Measurements from ENCODE around the gene DNAH8.

The DNAH8 gene

DNA sequence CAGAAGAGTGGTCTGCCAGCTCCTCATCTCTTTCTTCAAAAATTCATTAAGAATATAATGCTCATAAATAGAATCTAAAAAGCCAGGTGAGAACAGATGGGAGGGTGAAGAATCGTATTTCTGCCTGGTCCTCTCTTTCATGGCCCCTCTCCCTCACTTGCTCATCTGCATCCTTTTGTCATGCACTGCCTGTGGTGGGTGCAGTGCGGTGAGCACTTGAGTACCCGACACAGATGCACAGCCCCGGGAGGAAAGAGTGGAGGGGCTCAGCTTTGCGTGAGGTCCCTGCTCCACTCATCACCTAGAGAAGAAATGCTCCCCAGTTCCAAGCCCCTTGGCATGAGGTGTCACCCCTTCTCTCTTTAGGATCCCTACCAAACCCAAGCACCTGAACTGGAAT lies 275.4 kb downstream of the DNAH8 start:
- H3K27ac Mint-ChIP-seq = no peak overlapping the region
- H3K36me3 Mint-ChIP-seq = no peaks in the 10 kb centered on the region
- no peak overlapping the region for H3K4me3 Mint-ChIP-seq
- H3K27me3 Mint-ChIP-seq = peaks cover 3% of the 10 kb centered on the region
- H3K4me1 Mint-ChIP-seq = no peaks in the 10 kb centered on the region
- H3K9me3 Mint-ChIP-seq = no peaks in the 10 kb centered on the region

GRCh38 chr6:38996676-38997075 lies 281.6 kb downstream of the DNAH8 start:
- Mint-ChIP-seq H3K4me1 (no peaks in the 10 kb centered on the region), H3K9me3 (no peaks in the 10 kb centered on the region), H3K4me3 (no peak overlapping the region), H3K36me3 (no peaks in the 10 kb centered on the region), H3K27ac (no peak overlapping the region), H3K27me3 (peaks cover 15% of the 10 kb centered on the region)

DNA sequence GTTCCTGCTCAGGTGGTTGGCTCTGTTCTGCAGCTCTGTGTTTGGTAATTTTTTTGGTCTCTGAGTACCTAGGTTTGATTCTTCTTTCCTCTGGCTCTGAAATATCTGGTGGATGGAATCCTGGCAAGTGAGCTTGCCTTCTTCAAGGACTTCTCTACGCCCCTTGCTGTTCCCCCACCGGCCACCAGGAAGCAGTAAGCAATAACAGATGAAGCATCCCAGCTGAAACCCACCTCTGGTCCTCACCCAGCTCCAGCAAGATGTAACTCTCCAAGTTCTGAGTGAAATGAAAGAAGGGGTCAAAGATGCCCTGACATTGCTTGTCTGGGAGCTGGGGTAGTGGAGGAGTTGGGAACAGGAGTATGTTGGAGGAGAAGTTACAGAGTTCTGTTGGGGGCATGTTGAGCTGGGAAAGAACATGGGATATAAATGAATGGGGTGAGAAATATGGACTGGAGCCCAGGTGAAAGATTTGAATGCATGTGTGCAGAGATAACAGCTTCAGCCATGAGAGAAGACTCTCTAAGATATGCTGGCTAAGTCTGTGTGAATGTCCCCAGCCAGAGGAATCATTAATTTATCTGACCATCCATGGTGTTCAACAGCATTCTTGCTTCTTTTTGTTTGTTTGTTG lies 282.1 kb downstream of the DNAH8 start:
- Mint-ChIP-seq H3K4me3 (no peak overlapping the region), H3K27me3 (peaks cover 19% of the 10 kb centered on the region), H3K27ac (no peak overlapping the region), H3K9me3 (no peaks in the 10 kb centered on the region), H3K4me1 (no peaks in the 10 kb centered on the region), H3K36me3 (no peaks in the 10 kb centered on the region)

DNA sequence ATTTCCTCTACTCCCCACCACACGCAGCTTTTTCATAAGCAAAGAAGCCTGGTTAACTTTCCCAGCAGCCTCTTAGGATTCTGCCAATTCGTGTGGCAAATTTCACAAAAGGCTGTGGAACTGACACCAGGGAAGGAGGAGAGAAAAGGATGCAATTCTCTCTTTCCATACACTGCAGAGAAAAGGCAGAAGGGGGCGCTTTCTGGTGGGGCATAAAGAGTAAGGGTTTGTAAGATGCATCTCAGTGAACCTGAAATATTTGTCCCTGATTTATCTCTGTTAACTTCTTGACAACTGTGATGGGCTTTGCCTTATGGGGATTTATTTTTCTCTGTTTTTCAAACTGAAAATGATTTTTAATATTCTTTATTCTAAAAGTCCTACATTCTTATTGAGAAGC lies 288.0 kb downstream of the DNAH8 start:
- H3K4me3 Mint-ChIP-seq = no peak overlapping the region
- peaks cover 21% of the 10 kb centered on the region for H3K27me3 Mint-ChIP-seq
- no peaks in the 10 kb centered on the region for H3K4me1 Mint-ChIP-seq
- H3K27ac Mint-ChIP-seq = no peak overlapping the region
- H3K36me3 Mint-ChIP-seq = no peaks in the 10 kb centered on the region
- no peaks in the 10 kb centered on the region for H3K9me3 Mint-ChIP-seq

- H3K27me3 Mint-ChIP-seq = peaks cover 23% of the 10 kb centered on the region
- no peaks in the 10 kb centered on the region for H3K36me3 Mint-ChIP-seq
- no peaks in the 10 kb centered on the region for H3K9me3 Mint-ChIP-seq
- H3K27ac Mint-ChIP-seq = no peak overlapping the region
- H3K4me1 Mint-ChIP-seq = no peaks in the 10 kb centered on the region
- H3K4me3 Mint-ChIP-seq = no peak overlapping the region
Measured at GRCh38 chr6:39003492-39003891, 288.4 kb downstream of the DNAH8 start.

DNA sequence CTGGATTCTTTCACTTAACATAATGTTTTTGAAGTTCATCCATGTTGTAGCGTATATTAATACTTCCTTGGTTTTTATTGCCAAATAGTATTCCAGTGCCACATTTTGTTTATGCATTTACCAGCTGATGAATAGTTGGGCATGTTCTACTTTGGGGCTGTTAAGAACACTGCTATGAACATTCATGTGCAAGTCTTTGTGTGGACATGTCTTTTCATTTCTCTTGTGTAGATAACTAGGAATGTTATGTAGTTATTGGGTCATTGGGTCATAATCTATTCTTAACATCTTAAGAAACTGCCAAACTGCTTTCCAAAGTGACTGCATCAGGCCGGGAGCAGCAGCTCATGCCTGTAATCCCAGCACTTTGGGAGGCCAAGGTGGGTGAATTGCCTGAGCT lies 289.7 kb downstream of the DNAH8 start:
- no peaks in the 10 kb centered on the region for H3K9me3 Mint-ChIP-seq

GRCh38 chr6:39005774-39006173 lies 290.7 kb downstream of the DNAH8 start:
- Mint-ChIP-seq H3K27me3 (peaks cover 25% of the 10 kb centered on the region), H3K4me3 (no peak overlapping the region), H3K4me1 (no peaks in the 10 kb centered on the region), H3K27ac (no peak overlapping the region), H3K9me3 (no peaks in the 10 kb centered on the region), H3K36me3 (no peaks in the 10 kb centered on the region)

More for the DNA sequence above, 289.7 kb downstream of the DNAH8 start:
- no peak overlapping the region for H3K4me3 Mint-ChIP-seq
- H3K36me3 Mint-ChIP-seq = no peaks in the 10 kb centered on the region
- no peaks in the 10 kb centered on the region for H3K4me1 Mint-ChIP-seq
- H3K27ac Mint-ChIP-seq = no peak overlapping the region
- H3K27me3 Mint-ChIP-seq = peaks cover 31% of the 10 kb centered on the region

- Mint-ChIP-seq H3K36me3 (no peaks in the 10 kb centered on the region), H3K4me3 (no peak overlapping the region), H3K9me3 (no peaks in the 10 kb centered on the region), H3K27me3 (peaks cover 22% of the 10 kb centered on the region), H3K27ac (no peak overlapping the region), H3K4me1 (no peaks in the 10 kb centered on the region)
Measured at GRCh38 chr6:39007575-39007974, 292.5 kb downstream of the DNAH8 start.

GRCh38 chr6:39008737-39009136 lies 293.6 kb downstream of the DNAH8 start:
- Mint-ChIP-seq H3K27ac (no peak overlapping the region), H3K36me3 (no peaks in the 10 kb centered on the region), H3K9me3 (no peaks in the 10 kb centered on the region), H3K4me3 (no peak overlapping the region), H3K4me1 (no peaks in the 10 kb centered on the region), H3K27me3 (peaks cover 21% of the 10 kb centered on the region)

DNA sequence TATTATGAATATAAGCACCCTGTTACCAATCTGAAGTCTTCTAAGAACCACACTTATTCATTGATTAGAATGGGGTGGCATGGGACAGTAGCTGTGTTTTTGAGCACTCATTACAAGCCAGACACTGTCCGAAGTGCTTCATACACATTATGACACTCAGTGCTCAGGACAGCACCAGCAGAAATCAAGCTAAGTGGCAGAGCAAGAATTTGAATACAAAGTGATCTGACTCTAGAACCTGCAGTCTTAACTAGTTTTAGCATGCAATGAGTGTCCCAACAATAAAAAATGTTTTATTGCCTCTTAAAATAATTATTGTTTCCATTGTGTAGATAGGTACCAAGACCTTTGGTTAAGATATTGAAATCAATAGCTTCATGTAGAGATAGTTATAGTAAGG lies 294.4 kb downstream of the DNAH8 start:
- peaks cover 20% of the 10 kb centered on the region for H3K27me3 Mint-ChIP-seq
- H3K9me3 Mint-ChIP-seq = no peaks in the 10 kb centered on the region

GRCh38 chr6:39016839-39017546 lies 301.9 kb downstream of the DNAH8 start:
- H3K27me3 Mint-ChIP-seq = peaks cover 8% of the 10 kb centered on the region
- H3K9me3 Mint-ChIP-seq = no peaks in the 10 kb centered on the region
- H3K4me3 Mint-ChIP-seq = no peak overlapping the region
- H3K36me3 Mint-ChIP-seq = no peaks in the 10 kb centered on the region
- H3K27ac Mint-ChIP-seq = no peak overlapping the region
- H3K4me1 Mint-ChIP-seq = no peaks in the 10 kb centered on the region

More for the DNA sequence above, 294.4 kb downstream of the DNAH8 start:
- no peaks in the 10 kb centered on the region for H3K36me3 Mint-ChIP-seq
- H3K27ac Mint-ChIP-seq = no peak overlapping the region
- no peak overlapping the region for H3K4me3 Mint-ChIP-seq
- H3K4me1 Mint-ChIP-seq = no peaks in the 10 kb centered on the region

- Mint-ChIP-seq H3K4me1 (no peaks in the 10 kb centered on the region), H3K27me3 (peaks cover 4% of the 10 kb centered on the region), H3K36me3 (no peaks in the 10 kb centered on the region), H3K27ac (no peak overlapping the region), H3K4me3 (no peak overlapping the region), H3K9me3 (no peaks in the 10 kb centered on the region)
Measured at GRCh38 chr6:39017547-39017880, 302.4 kb downstream of the DNAH8 start.

DNA sequence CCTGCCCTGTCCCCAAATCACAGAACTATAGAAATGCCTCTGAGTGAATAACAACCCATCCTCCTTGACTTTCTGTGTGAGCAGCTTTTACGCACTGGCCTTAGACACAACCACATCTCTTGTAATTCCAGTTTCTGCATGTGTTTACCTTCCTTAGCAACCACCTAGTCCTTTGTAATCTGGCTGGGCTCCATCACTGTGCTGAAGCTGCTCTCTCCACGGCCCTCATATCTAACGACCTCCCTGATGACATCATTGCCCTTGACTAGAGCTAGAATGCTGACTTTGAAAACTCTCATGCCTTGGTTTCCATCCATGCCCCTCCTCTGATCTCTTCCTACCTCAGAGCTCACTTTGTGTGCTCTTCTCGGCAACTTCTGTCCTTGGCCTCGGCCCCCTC lies 303.0 kb downstream of the DNAH8 start:
- Mint-ChIP-seq H3K36me3 (no peaks in the 10 kb centered on the region), H3K27me3 (peaks cover 4% of the 10 kb centered on the region), H3K4me1 (no peaks in the 10 kb centered on the region), H3K27ac (no peak overlapping the region), H3K4me3 (no peak overlapping the region), H3K9me3 (no peaks in the 10 kb centered on the region)

- no peak overlapping the region for H3K4me3 Mint-ChIP-seq
- H3K27ac Mint-ChIP-seq = no peak overlapping the region
- H3K36me3 Mint-ChIP-seq = no peaks in the 10 kb centered on the region
- H3K4me1 Mint-ChIP-seq = no peaks in the 10 kb centered on the region
- peaks cover 1% of the 10 kb centered on the region for H3K27me3 Mint-ChIP-seq
- H3K9me3 Mint-ChIP-seq = no peaks in the 10 kb centered on the region
Measured at GRCh38 chr6:39020136-39020535, 305.0 kb downstream of the DNAH8 start.

DNA sequence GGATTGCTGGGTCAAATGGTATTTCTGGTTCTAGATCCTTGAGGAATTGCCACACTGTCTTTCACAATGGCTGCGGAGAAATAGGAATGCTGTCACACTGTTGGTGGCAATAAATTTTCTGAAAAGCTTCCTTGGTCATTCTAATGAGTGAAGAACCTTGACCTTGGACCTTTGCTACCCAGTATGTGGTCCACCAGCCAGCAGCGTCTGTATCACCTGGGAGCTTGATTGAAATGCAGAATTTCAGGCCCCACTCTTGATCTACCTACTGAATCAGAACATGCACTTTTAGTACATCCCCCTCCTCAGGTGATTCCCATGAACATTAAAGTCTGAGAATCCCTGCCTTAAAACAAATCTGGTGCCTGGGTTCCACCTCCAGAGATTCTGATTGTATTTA lies 305.9 kb downstream of the DNAH8 start:
- no peaks in the 10 kb centered on the region for H3K36me3 Mint-ChIP-seq
- H3K9me3 Mint-ChIP-seq = no peaks in the 10 kb centered on the region
- no peaks in the 10 kb centered on the region for H3K27me3 Mint-ChIP-seq
- H3K4me1 Mint-ChIP-seq = no peaks in the 10 kb centered on the region
- no peak overlapping the region for H3K27ac Mint-ChIP-seq
- H3K4me3 Mint-ChIP-seq = no peak overlapping the region

GRCh38 chr6:39021779-39022178 lies 306.7 kb downstream of the DNAH8 start:
- Mint-ChIP-seq H3K4me3 (no peak overlapping the region), H3K27ac (no peak overlapping the region), H3K27me3 (no peaks in the 10 kb centered on the region), H3K4me1 (no peaks in the 10 kb centered on the region), H3K36me3 (no peaks in the 10 kb centered on the region), H3K9me3 (no peaks in the 10 kb centered on the region)

GRCh38 chr6:39026175-39026574 lies 311.1 kb downstream of the DNAH8 start:
- no peaks in the 10 kb centered on the region for H3K4me1 Mint-ChIP-seq
- H3K4me3 Mint-ChIP-seq = no peak overlapping the region
- peaks cover 8% of the 10 kb centered on the region for H3K27me3 Mint-ChIP-seq
- no peak overlapping the region for H3K27ac Mint-ChIP-seq
- no peaks in the 10 kb centered on the region for H3K9me3 Mint-ChIP-seq
- H3K36me3 Mint-ChIP-seq = no peaks in the 10 kb centered on the region
